Measurements from ENCODE around the gene CAPN7.

CAPN7 gene

GRCh38 chr3:15279671-15280402 lies 73.8 kb downstream of the CAPN7 start:
- no peak overlapping the region for H3K4me3 ChIP-seq (ENCODE audit: low read depth, low read length)
- no peak for TF ChIP-seq CTCF (IDR thresholded peaks at IDR 0.05; ENCODE audit: insufficient read depth, low read depth, low read length, missing control alignments)
- no peak for DNase-seq (ENCODE audit: low read depth)

GRCh38 chr3:15280853-15281532 lies 74.9 kb downstream of the CAPN7 start:
- DNase-seq (ENCODE audit: low read depth), result no peak
- TF ChIP-seq CTCF (IDR thresholded peaks at IDR 0.05; ENCODE audit: insufficient read depth, low read depth, low read length, missing control alignments), result no peak
- H3K4me3 ChIP-seq (ENCODE audit: low read depth, low read length), result no peak overlapping the region

- no peak for DNase-seq (ENCODE audit: low read depth)
- TF ChIP-seq CTCF (IDR thresholded peaks at IDR 0.05; ENCODE audit: insufficient read depth, low read depth, low read length, missing control alignments), result no peak
- no peak overlapping the region for H3K4me3 ChIP-seq (ENCODE audit: low read depth, low read length)
Measured at GRCh38 chr3:15281817-15282216, 75.8 kb downstream of the CAPN7 start.

- DNase-seq (ENCODE audit: low read depth), result no peak
- no peak overlapping the region for H3K4me3 ChIP-seq (ENCODE audit: low read depth, low read length)
- no peak for TF ChIP-seq CTCF (IDR thresholded peaks at IDR 0.05; ENCODE audit: insufficient read depth, low read depth, low read length, missing control alignments)
Measured at GRCh38 chr3:15283702-15284101, 77.7 kb downstream of the CAPN7 start.

- no peak for TF ChIP-seq CTCF (IDR thresholded peaks at IDR 0.05; ENCODE audit: insufficient read depth, low read depth, low read length, missing control alignments)
- H3K4me3 ChIP-seq (ENCODE audit: low read depth, low read length), result no peak overlapping the region
- no peak for DNase-seq (ENCODE audit: low read depth)
Measured at GRCh38 chr3:15284121-15284889, 78.3 kb downstream of the CAPN7 start.

GRCh38 chr3:15286022-15286421 lies 80.0 kb downstream of the CAPN7 start:
- TF ChIP-seq CTCF (IDR thresholded peaks at IDR 0.05; ENCODE audit: insufficient read depth, low read depth, low read length, missing control alignments), result no peak
- no peak overlapping the region for H3K4me3 ChIP-seq (ENCODE audit: low read depth, low read length)
- no peak for DNase-seq (ENCODE audit: low read depth)

All from GM12865 (cell line).